ENCODE data around the gene TCF12. TPM values are rescaled to one million over a fixed set of nuclear protein-coding genes. Genes with fewer than 3 reads are reported as not detected.
A peak's percentile ranks its signal among the peaks of the same experiment; 100 is the strongest.

The TCF12 gene
- total RNA-seq, result 100 to 1,000 TPM in 1 of 2 donors, 10 to 100 TPM in 1; 69.4 to 140 TPM

- DNase-seq (ENCODE audit: low spot score), result peak; percentile 96
- H3K4me3 Mint-ChIP-seq, result peak within 1 kb of the TSS; percentile 88
- ATAC-seq, result peak; percentile 93 to 96
Observed at GRCh38 chr15:56918046-56918938, at the start of gene TCF12. TSS of gene TCF12 (plus strand) at chr15:56918644. CDS start at chr15:56919914, 1,270 bp downstream.

GRCh38 chr15:56869573-56869972 lies 48.9 kb upstream of the TCF12 start:
- H3K9me3 Mint-ChIP-seq, result no peaks in the 10 kb centered on the region
- H3K36me3 Mint-ChIP-seq, result no peaks in the 10 kb centered on the region
- no peak for DNase-seq (ENCODE audit: low spot score)
- H3K27ac Mint-ChIP-seq, result no peak overlapping the region
- no peak overlapping the region for H3K4me3 Mint-ChIP-seq
- no peaks in the 10 kb centered on the region for H3K27me3 Mint-ChIP-seq
- ATAC-seq, result no peak
- no peaks in the 10 kb centered on the region for H3K4me1 Mint-ChIP-seq (ENCODE audit: low read depth in 2 of 2)

More at GRCh38 chr15:56918046-56918938, at the start of gene TCF12:
- H3K27ac Mint-ChIP-seq, result peak within 1 kb of the TSS; percentile 71 to 87
- no peaks in the 10 kb centered on the region for H3K27me3 Mint-ChIP-seq
- peaks cover 5% of the 10 kb centered on the region for H3K36me3 Mint-ChIP-seq
- H3K4me1 Mint-ChIP-seq (ENCODE audit: low read depth in 2 of 2), result peaks cover 21 to 33% of the 10 kb centered on the region in 2 donors
- H3K9me3 Mint-ChIP-seq, result no peaks in the 10 kb centered on the region

- no peak for DNase-seq (ENCODE audit: low spot score)
- H3K36me3 Mint-ChIP-seq, result no peaks in the 10 kb centered on the region
- no peaks in the 10 kb centered on the region for H3K4me1 Mint-ChIP-seq (ENCODE audit: low read depth in 2 of 2)
- H3K27ac Mint-ChIP-seq, result no peak overlapping the region
- no peaks in the 10 kb centered on the region for H3K9me3 Mint-ChIP-seq
- no peak overlapping the region for H3K4me3 Mint-ChIP-seq
- no peak for ATAC-seq
- H3K27me3 Mint-ChIP-seq, result no peaks in the 10 kb centered on the region
Observed at GRCh38 chr15:56871185-56871584, 47.3 kb upstream of the TCF12 start.

GRCh38 chr15:56871867-56872266 lies 46.6 kb upstream of the TCF12 start:
- no peak for ATAC-seq
- Mint-ChIP-seq H3K4me3 (no peak overlapping the region), H3K9me3 (no peaks in the 10 kb centered on the region), H3K4me1 (ENCODE audit: low read depth in 2 of 2) (no peaks in the 10 kb centered on the region), H3K36me3 (no peaks in the 10 kb centered on the region), H3K27me3 (no peaks in the 10 kb centered on the region), H3K27ac (no peak overlapping the region)
- no peak for DNase-seq (ENCODE audit: low spot score)

GRCh38 chr15:56877255-56877970 lies 41.0 kb upstream of the TCF12 start:
- Mint-ChIP-seq H3K4me1 (ENCODE audit: low read depth in 2 of 2) (no peaks in the 10 kb centered on the region), H3K27me3 (no peaks in the 10 kb centered on the region), H3K36me3 (no peaks in the 10 kb centered on the region), H3K27ac (no peak overlapping the region), H3K9me3 (no peaks in the 10 kb centered on the region), H3K4me3 (no peak overlapping the region)
- DNase-seq (ENCODE audit: low spot score) (no peak), ATAC-seq (no peak)

GRCh38 chr15:56879502-56879901 lies 38.9 kb upstream of the TCF12 start:
- Mint-ChIP-seq H3K27ac (no peak overlapping the region), H3K36me3 (no peaks in the 10 kb centered on the region), H3K4me3 (no peak overlapping the region), H3K9me3 (no peaks in the 10 kb centered on the region), H3K27me3 (no peaks in the 10 kb centered on the region), H3K4me1 (ENCODE audit: low read depth in 2 of 2) (no peaks in the 10 kb centered on the region)
- ATAC-seq, result no peak
- DNase-seq (ENCODE audit: low spot score), result no peak

GRCh38 chr15:56883088-56883487 lies 35.4 kb upstream of the TCF12 start:
- ATAC-seq (no peak), DNase-seq (ENCODE audit: low spot score) (no peak)
- no peaks in the 10 kb centered on the region for H3K9me3 Mint-ChIP-seq
- H3K27ac Mint-ChIP-seq, result no peak overlapping the region
- no peaks in the 10 kb centered on the region for H3K27me3 Mint-ChIP-seq
- H3K4me1 Mint-ChIP-seq (ENCODE audit: low read depth in 2 of 2), result peaks cover 12 to 14% of the 10 kb centered on the region in 2 donors
- H3K36me3 Mint-ChIP-seq, result no peaks in the 10 kb centered on the region
- H3K4me3 Mint-ChIP-seq, result no peak overlapping the region

GRCh38 chr15:56886363-56886931 lies 32.0 kb upstream of the TCF12 start:
- peak overlapping the region; percentile 91 for H3K4me3 Mint-ChIP-seq
- DNase-seq (ENCODE audit: low spot score) (no peak), ATAC-seq (peak; percentile 35 to 41)
- peaks cover 21 to 23% of the 10 kb centered on the region in 2 donors for H3K4me1 Mint-ChIP-seq (ENCODE audit: low read depth in 2 of 2)
- peak overlapping the region; percentile 85 to 87 for H3K27ac Mint-ChIP-seq
- no peaks in the 10 kb centered on the region for H3K36me3 Mint-ChIP-seq
- no peaks in the 10 kb centered on the region for H3K27me3 Mint-ChIP-seq
- no peaks in the 10 kb centered on the region for H3K9me3 Mint-ChIP-seq

- no peaks in the 10 kb centered on the region for H3K27me3 Mint-ChIP-seq
- H3K27ac Mint-ChIP-seq, result peak overlapping the region; percentile 85 to 87
- H3K4me1 Mint-ChIP-seq (ENCODE audit: low read depth in 2 of 2), result peaks cover 21 to 23% of the 10 kb centered on the region in 2 donors
- no peaks in the 10 kb centered on the region for H3K36me3 Mint-ChIP-seq
- DNase-seq (ENCODE audit: low spot score), result peak; percentile 90
- peak overlapping the region; percentile 91 for H3K4me3 Mint-ChIP-seq
- ATAC-seq, result peak; percentile 93 to 96
- H3K9me3 Mint-ChIP-seq, result no peaks in the 10 kb centered on the region
Observed at GRCh38 chr15:56886932-56887781, 31.3 kb upstream of the TCF12 start.

- H3K4me1 Mint-ChIP-seq (ENCODE audit: low read depth in 2 of 2), result peaks cover 21 to 23% of the 10 kb centered on the region in 2 donors
- H3K27ac Mint-ChIP-seq, result peak overlapping the region; percentile 85 to 87
- no peaks in the 10 kb centered on the region for H3K9me3 Mint-ChIP-seq
- no peaks in the 10 kb centered on the region for H3K36me3 Mint-ChIP-seq
- H3K27me3 Mint-ChIP-seq, result no peaks in the 10 kb centered on the region
- ATAC-seq (no peak), DNase-seq (ENCODE audit: low spot score) (no peak)
- H3K4me3 Mint-ChIP-seq, result peak overlapping the region; percentile 91
Observed at GRCh38 chr15:56887782-56888438, 30.5 kb upstream of the TCF12 start.

- H3K4me1 Mint-ChIP-seq (ENCODE audit: low read depth in 2 of 2), result peaks cover 21 to 23% of the 10 kb centered on the region in 2 donors
- no peaks in the 10 kb centered on the region for H3K9me3 Mint-ChIP-seq
- H3K4me3 Mint-ChIP-seq, result no peak overlapping the region
- no peaks in the 10 kb centered on the region for H3K27me3 Mint-ChIP-seq
- H3K27ac Mint-ChIP-seq, result no peak overlapping the region
- DNase-seq (ENCODE audit: low spot score) (no peak), ATAC-seq (no peak)
- H3K36me3 Mint-ChIP-seq, result no peaks in the 10 kb centered on the region
Observed at GRCh38 chr15:56890038-56890437, 28.4 kb upstream of the TCF12 start.

GRCh38 chr15:56891852-56892440 lies 26.5 kb upstream of the TCF12 start:
- H3K4me3 Mint-ChIP-seq, result no peak overlapping the region
- no peak for ATAC-seq
- no peaks in the 10 kb centered on the region for H3K9me3 Mint-ChIP-seq
- H3K27ac Mint-ChIP-seq, result no peak overlapping the region
- no peak for DNase-seq (ENCODE audit: low spot score)
- peaks cover 1% of the 10 kb centered on the region for H3K36me3 Mint-ChIP-seq
- no peaks in the 10 kb centered on the region for H3K27me3 Mint-ChIP-seq
- peaks cover 14 to 16% of the 10 kb centered on the region in 2 donors for H3K4me1 Mint-ChIP-seq (ENCODE audit: low read depth in 2 of 2)

Measured in natural killer cell treated with Interleukin-12 subunit alpha and Interleukin-12 subunit beta and Interleukin-15 and Interleukin-18, amount 100 ng/mL, for 72 hours (primary cell).